Activated B cell treated with CpG ODN at 0.5 μM for 24 hours (primary cell): Measurements from ENCODE around the gene CTLA4. TPM values are rescaled to one million over a fixed set of nuclear protein-coding genes. Genes with fewer than 3 reads are reported as not detected.

Source experiments
- ATAC-seq: fragments of 200-7000 bp; cut with Tn5 transposase; one replicate; pipeline ENCODE4 v1.10.0; 2021; ENCODE audit warnings: low read depth, mild to moderate bottlenecking, moderate library complexity
- CTCF ChIA-PET: fragments of 350-600 bp; sonication (Branson Sonifier 250); formaldehyde crosslinking; loops from one replicate; lab custom pipeline; 2021; ENCODE audit warnings: antibody characterized with exemption; lab: Charles Lee
- POLR2A ChIA-PET: fragments of 350-600 bp; sonication (Branson Sonifier 250); formaldehyde crosslinking; loops from one replicate; lab custom pipeline; 2021; ENCODE audit warnings: antibody characterized with exemption; lab: Charles Lee
- DNase-seq: peaks from one replicate; pipeline ENCODE4 v3.0.0; 2022
- H3K27ac Mint-ChIP-seq: one replicate; pipeline ENCODE4 v1.8.0; 2020; ENCODE audit warnings: mixed read lengths
- H3K27me3 Mint-ChIP-seq: one replicate; pipeline ENCODE4 v1.8.0; 2021; ENCODE audit warnings: mixed read lengths
- H3K36me3 Mint-ChIP-seq: one replicate; pipeline ENCODE4 v1.8.0; 2021; ENCODE audit warnings: low read depth, mixed read lengths
- H3K4me1 Mint-ChIP-seq: one replicate; pipeline ENCODE4 v1.8.0; 2021; ENCODE audit warnings: mixed read lengths
- H3K4me3 Mint-ChIP-seq: one replicate; pipeline ENCODE4 v1.8.0; 2020; ENCODE audit warnings: mild to moderate bottlenecking, mixed read lengths
- H3K9me3 Mint-ChIP-seq: one replicate; pipeline ENCODE4 v1.8.0; 2020; ENCODE audit warnings: mixed read lengths
- intact Hi-C: fragments of 100-400 bp; cut with micrococcal nuclease; formaldehyde crosslinking; loops from one replicate; pipeline ENCODE4 v1.15.1; 2024
- total RNA-seq: library from RNA; stranded (reverse); gene quantifications from 2 replicates; pipeline ENCODE4 v1.2.3, GENCODE V29; 2022
- TF ChIP-seq, protein P1 (sequence below): fragments of 200-600 bp; IDR thresholded peaks from one replicate; pipeline ENCODE4 v1.8.0; 2022; ENCODE audit warnings: antibody characterized with exemption, mild to moderate bottlenecking

CTLA4 gene
- total RNA-seq, 1 donor from 2014 or later = 0.55 TPM

DNA sequence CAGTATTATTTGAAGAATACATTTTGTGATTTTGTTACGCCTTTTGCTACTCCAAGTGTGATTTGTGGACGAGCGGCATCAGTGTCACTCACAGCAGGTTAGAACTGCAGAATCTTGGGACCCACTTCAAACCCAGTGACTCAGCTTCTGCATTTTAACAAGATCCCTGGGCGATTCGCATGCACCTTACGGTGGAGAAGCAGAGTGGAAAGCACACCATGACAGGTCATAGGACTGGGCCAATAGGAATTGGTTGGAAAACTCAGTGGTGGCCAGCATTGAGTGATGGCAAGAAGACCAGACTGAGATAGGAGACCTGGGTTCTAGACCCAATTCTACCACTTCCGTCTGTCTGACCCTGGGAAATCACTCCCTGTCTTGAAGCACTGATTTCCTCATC, 26.3 kb downstream of the CTLA4 start:
- ChIA-PET CTCF (no interaction called here), POLR2A (no interaction called here)
- TF ChIP-seq, protein P1, sequence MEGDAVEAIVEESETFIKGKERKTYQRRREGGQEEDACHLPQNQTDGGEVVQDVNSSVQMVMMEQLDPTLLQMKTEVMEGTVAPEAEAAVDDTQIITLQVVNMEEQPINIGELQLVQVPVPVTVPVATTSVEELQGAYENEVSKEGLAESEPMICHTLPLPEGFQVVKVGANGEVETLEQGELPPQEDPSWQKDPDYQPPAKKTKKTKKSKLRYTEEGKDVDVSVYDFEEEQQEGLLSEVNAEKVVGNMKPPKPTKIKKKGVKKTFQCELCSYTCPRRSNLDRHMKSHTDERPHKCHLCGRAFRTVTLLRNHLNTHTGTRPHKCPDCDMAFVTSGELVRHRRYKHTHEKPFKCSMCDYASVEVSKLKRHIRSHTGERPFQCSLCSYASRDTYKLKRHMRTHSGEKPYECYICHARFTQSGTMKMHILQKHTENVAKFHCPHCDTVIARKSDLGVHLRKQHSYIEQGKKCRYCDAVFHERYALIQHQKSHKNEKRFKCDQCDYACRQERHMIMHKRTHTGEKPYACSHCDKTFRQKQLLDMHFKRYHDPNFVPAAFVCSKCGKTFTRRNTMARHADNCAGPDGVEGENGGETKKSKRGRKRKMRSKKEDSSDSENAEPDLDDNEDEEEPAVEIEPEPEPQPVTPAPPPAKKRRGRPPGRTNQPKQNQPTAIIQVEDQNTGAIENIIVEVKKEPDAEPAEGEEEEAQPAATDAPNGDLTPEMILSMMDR = no peak
- DNase-seq = no peak
- intact Hi-C loops = no loop called here
- H3K4me1 Mint-ChIP-seq = peaks cover 18% of the 10 kb centered on the region
- no peaks in the 10 kb centered on the region for H3K9me3 Mint-ChIP-seq
- no peak for ATAC-seq
- peaks cover 14% of the 10 kb centered on the region for H3K27me3 Mint-ChIP-seq
- no peak overlapping the region for H3K27ac Mint-ChIP-seq
- no peak overlapping the region for H3K4me3 Mint-ChIP-seq
- no peaks in the 10 kb centered on the region for H3K36me3 Mint-ChIP-seq

GRCh38 chr2:203894262-203894661, 26.7 kb downstream of the CTLA4 start:
- no peaks in the 10 kb centered on the region for H3K36me3 Mint-ChIP-seq
- ChIA-PET CTCF (no interaction called here), POLR2A (no interaction called here)
- intact Hi-C loops = no loop called here
- TF ChIP-seq, protein P1 = no peak
- ATAC-seq (no peak), DNase-seq (no peak)
- H3K4me3 Mint-ChIP-seq = no peak overlapping the region
- no peak overlapping the region for H3K27ac Mint-ChIP-seq
- H3K4me1 Mint-ChIP-seq = peaks cover 18% of the 10 kb centered on the region
- no peaks in the 10 kb centered on the region for H3K9me3 Mint-ChIP-seq
- H3K27me3 Mint-ChIP-seq = peaks cover 14% of the 10 kb centered on the region

DNA sequence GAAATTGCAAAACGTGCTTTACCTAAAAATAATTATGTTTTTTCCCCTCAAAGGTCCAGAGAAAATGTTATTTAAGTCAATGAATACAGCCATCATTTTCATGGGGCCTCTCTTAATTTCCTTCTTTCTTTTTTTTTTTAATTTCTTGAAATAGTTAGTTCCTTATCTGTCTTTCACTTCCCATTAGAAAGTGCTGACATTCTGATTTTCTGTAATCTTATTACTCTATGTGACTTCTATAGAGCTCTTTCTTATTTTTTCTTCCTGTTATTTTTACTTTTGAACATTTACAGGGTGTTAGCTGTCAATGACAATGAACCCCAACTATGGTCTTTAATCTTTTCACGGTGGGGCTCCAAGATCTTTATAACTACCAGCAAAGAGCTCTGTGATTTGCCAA, 30.0 kb downstream of the CTLA4 start:
- H3K4me1 Mint-ChIP-seq = peaks cover 18% of the 10 kb centered on the region
- ChIA-PET CTCF (interaction anchor here (0.7 to 1.2 kb wide), 2 partner anchors 11 to 248 kb away, joined by 3 to 4 read pairs; no protein-coding TSS in a partner anchor), POLR2A (interaction anchor here (0.7 to 1.6 kb wide), 4 partner anchors 25 to 1287 kb away, joined by 3 read pairs; partner anchors contain the start of gene CTLA4)
- DNase-seq (no peak), ATAC-seq (peak; percentile 60)
- H3K27ac Mint-ChIP-seq = peak overlapping the region; percentile 50
- H3K4me3 Mint-ChIP-seq = peak overlapping the region; percentile 45
- intact Hi-C loops = loop anchor here (1.0 kb wide), 1 partner anchor 26 kb away; no protein-coding TSS in a partner anchor
- peaks cover 9% of the 10 kb centered on the region for H3K27me3 Mint-ChIP-seq
- peaks cover 12% of the 10 kb centered on the region for H3K9me3 Mint-ChIP-seq
- TF ChIP-seq, protein P1 = no peak
- H3K36me3 Mint-ChIP-seq = peaks cover 3% of the 10 kb centered on the region

GRCh38 chr2:203898657-203899056, 31.1 kb downstream of the CTLA4 start:
- Mint-ChIP-seq H3K27ac (no peak overlapping the region), H3K9me3 (peaks cover 12% of the 10 kb centered on the region), H3K27me3 (peaks cover 7% of the 10 kb centered on the region), H3K36me3 (peaks cover 3% of the 10 kb centered on the region), H3K4me3 (no peak overlapping the region), H3K4me1 (peaks cover 18% of the 10 kb centered on the region)
- DNase-seq (no peak), ATAC-seq (no peak)
- TF ChIP-seq, protein P1 = no peak
- ChIA-PET CTCF (no interaction called here), POLR2A (no interaction called here)
- intact Hi-C loops = no loop called here

DNA sequence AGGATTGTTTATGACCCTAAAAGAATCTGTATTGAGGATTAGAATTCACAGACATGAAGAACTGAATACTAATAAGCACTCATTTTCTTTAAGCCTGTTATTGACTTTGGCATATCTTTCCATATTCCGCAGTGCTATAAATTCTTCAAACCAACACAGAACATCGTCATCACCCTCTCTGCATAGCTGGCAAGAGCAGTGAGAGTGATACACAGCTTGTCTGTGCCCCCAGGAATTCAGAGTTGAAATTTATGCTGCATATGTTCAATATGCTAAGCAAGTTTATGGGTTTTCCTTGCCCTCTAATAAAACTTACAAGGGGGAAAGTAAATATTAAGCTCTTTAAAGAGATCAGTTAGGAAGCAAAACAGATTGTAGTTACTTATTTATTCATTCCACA, 32.7 kb downstream of the CTLA4 start:
- peaks cover 12% of the 10 kb centered on the region for H3K9me3 Mint-ChIP-seq
- no peak for ATAC-seq
- H3K36me3 Mint-ChIP-seq = peaks cover 3% of the 10 kb centered on the region
- H3K27ac Mint-ChIP-seq = no peak overlapping the region
- H3K27me3 Mint-ChIP-seq = peaks cover 3% of the 10 kb centered on the region
- DNase-seq = no peak
- CTCF ChIA-PET = no interaction called here
- H3K4me1 Mint-ChIP-seq = peaks cover 18% of the 10 kb centered on the region
- intact Hi-C loops = no loop called here
- TF ChIP-seq, protein P1 = no peak
- no peak overlapping the region for H3K4me3 Mint-ChIP-seq
- POLR2A ChIA-PET = interaction anchor here (0.6 kb wide), 1 partner anchor 128 kb away, joined by 4 read pairs; no protein-coding TSS in a partner anchor
